Inferior parietal cortex (tissue), 1 donor: Measurements from ENCODE around the gene RNF214.
A peak's percentile ranks its signal among the peaks of the same experiment; 100 is the strongest.

Experiments
- DNase-seq: peaks from one replicate; pipeline ENCODE4 v3.0.0-alpha.2; 2016; ENCODE audit errors: extremely low spot score

The RNF214 gene

GRCh38 chr11:117281159-117281558 lies 48.7 kb downstream of the RNF214 start:
- DNase-seq, result no peak

- no peak for DNase-seq
Observed at GRCh38 chr11:117281869-117282268, 49.4 kb downstream of the RNF214 start.

- no peak for DNase-seq
Observed at GRCh38 chr11:117282956-117283355, 50.5 kb downstream of the RNF214 start.

GRCh38 chr11:117284053-117284452 lies 51.6 kb downstream of the RNF214 start:
- DNase-seq, result no peak

- DNase-seq, result no peak
Observed at GRCh38 chr11:117286588-117286987, 54.1 kb downstream of the RNF214 start.

GRCh38 chr11:117287668-117288067 lies 55.2 kb downstream of the RNF214 start:
- no peak for DNase-seq

GRCh38 chr11:117289795-117290194 lies 57.3 kb downstream of the RNF214 start:
- no peak for DNase-seq

GRCh38 chr11:117290809-117291396 lies 58.4 kb downstream of the RNF214 start, which contains the start of gene BACE1-AS:
Gene BACE1-AS (plus strand): TSS chr11:117291346.
- no peak for DNase-seq

- DNase-seq, result no peak
Observed at GRCh38 chr11:117292616-117293015, 60.1 kb downstream of the RNF214 start.

GRCh38 chr11:117295438-117296137 lies 63.1 kb downstream of the RNF214 start:
- peak; percentile 74 for DNase-seq

- no peak for DNase-seq
Observed at GRCh38 chr11:117296881-117297280, 64.4 kb downstream of the RNF214 start.

- DNase-seq, result no peak
Observed at GRCh38 chr11:117298195-117298594, 65.7 kb downstream of the RNF214 start.

GRCh38 chr11:117299351-117300282 lies 67.1 kb downstream of the RNF214 start:
- no peak for DNase-seq

GRCh38 chr11:117300283-117300663 lies 67.8 kb downstream of the RNF214 start:
- no peak for DNase-seq

- DNase-seq, result peak; percentile 67
Observed at GRCh38 chr11:117300773-117301172, 68.3 kb downstream of the RNF214 start.

- no peak for DNase-seq
Observed at GRCh38 chr11:117302228-117302627, 69.8 kb downstream of the RNF214 start.

GRCh38 chr11:117303101-117303500 lies 70.6 kb downstream of the RNF214 start:
- no peak for DNase-seq

- no peak for DNase-seq
Observed at GRCh38 chr11:117303646-117304315, 71.3 kb downstream of the RNF214 start.

- no peak for DNase-seq
Observed at GRCh38 chr11:117305145-117305544, 72.7 kb downstream of the RNF214 start.

GRCh38 chr11:117309310-117309709 lies 76.8 kb downstream of the RNF214 start:
- DNase-seq, result no peak

- DNase-seq, result no peak
Observed at GRCh38 chr11:117313091-117313490, 80.6 kb downstream of the RNF214 start.
